PC-9 (cell line): ENCODE data around the gene TKT. TPM values are rescaled to one million over a fixed set of nuclear protein-coding genes. Genes with fewer than 3 reads are reported as not detected.

Experiments used
- BruUV-seq: library from RNA; stranded (reverse); fragments of 400-500 nt; replicated peaks from 2 replicates; lab custom pipeline; 2021; lab: Mats Ljungman, UMichigan
- CTCF ChIA-PET: fragments of 300-600 bp; sonication (Branson Sonifier 250); formaldehyde crosslinking; loops from one replicate; lab custom pipeline; 2022; ENCODE audit warnings: antibody characterized with exemption; lab: Charles Lee
- POLR2A ChIA-PET: fragments of 300-600 bp; sonication (Branson Sonifier 250); formaldehyde crosslinking; loops from one replicate; lab custom pipeline; 2022; ENCODE audit warnings: antibody characterized with exemption; ENCODE audit not compliant: unreplicated experiment; lab: Charles Lee
- DNase-seq, 2 experiments: peaks; one replicate each; pipeline versions ENCODE4 v3.0.0 to v3.0.0-alpha.2; 2015 to 2022; ENCODE audit warnings: mixed read lengths in 1 of 2
- H2AFZ ChIP-seq: fragments of 200-600 bp; sonication (generic); 2 replicates; pipeline ENCODE4 v1.8.1; 2017; ENCODE audit warnings: antibody characterized with exemption
- H3F3A ChIP-seq: fragments of 200-600 bp; sonication (generic); 2 replicates; pipeline ENCODE4 v1.8.1; 2017; ENCODE audit warnings: antibody characterized with exemption, mild to moderate bottlenecking, low read depth; ENCODE audit not compliant: insufficient read depth
- H3K27ac ChIP-seq: fragments of 200-600 bp; sonication (generic); 2 replicates; pipeline ENCODE4 v1.6.1; 2016; ENCODE audit warnings: mixed run types
- H3K27me3 ChIP-seq: fragments of 200-600 bp; sonication (generic); 2 replicates; pipeline ENCODE4 v1.6.1; 2016; ENCODE audit warnings: low read depth, mixed run types; ENCODE audit not compliant: insufficient read depth
- H3K36me3 ChIP-seq: fragments of 200-600 bp; sonication (generic); 2 replicates; pipeline ENCODE4 v1.6.1; 2016; ENCODE audit warnings: low read depth, mixed run types
- H3K4me1 ChIP-seq: fragments of 200-600 bp; sonication (generic); replicated peaks from 2 replicates; pipeline ENCODE4 v1.6.1; 2016; ENCODE audit warnings: mixed run types; ENCODE audit not compliant: insufficient read depth
- H3K4me2 ChIP-seq: fragments of 200-600 bp; sonication (generic); 2 replicates; pipeline ENCODE4 v1.6.1; 2017; ENCODE audit warnings: mixed run types
- H3K4me3 ChIP-seq: fragments of 200-600 bp; sonication (generic); 2 replicates; pipeline ENCODE4 v1.6.1; 2016; ENCODE audit warnings: mixed run types
- H3K79me2 ChIP-seq: fragments of 200-600 bp; sonication (generic); 2 replicates; pipeline ENCODE4 v1.6.1; 2017; ENCODE audit warnings: low read depth, mixed run types
- H3K9me2 ChIP-seq: fragments of 200-600 bp; sonication (generic); 2 replicates; pipeline ENCODE4 v1.8.1; 2017; ENCODE audit warnings: mild to moderate bottlenecking; ENCODE audit not compliant: insufficient read depth
- H3K9me3 ChIP-seq: fragments of 200-600 bp; sonication (generic); 2 replicates; pipeline ENCODE4 v1.8.1; 2016; ENCODE audit warnings: low read depth; ENCODE audit not compliant: insufficient read depth
- H4K20me1 ChIP-seq: fragments of 200-600 bp; sonication (generic); 2 replicates; pipeline ENCODE4 v1.8.1; 2017; ENCODE audit not compliant: insufficient read depth
- EZH2 ChIP-seq: fragments of 200-600 bp; sonication (generic); IDR thresholded peaks from 2 replicates; pipeline ENCODE4 v1.8.0; 2017; ENCODE audit warnings: antibody characterized with exemption, low read depth
- intact Hi-C: fragments of 100-400 bp; cut with micrococcal nuclease; formaldehyde crosslinking; loops from one replicate; pipeline ENCODE4 v1.10.0; 2022; ENCODE audit not compliant: unreplicated experiment
- total RNA-seq: library from RNA; stranded (reverse); gene quantifications from 2 replicates; pipeline ENCODE4 v1.2.3, GENCODE V29; 2021
- TF ChIP-seq, protein P1 (sequence below): fragments of 200-600 bp; sonication (generic); conservative IDR thresholded peaks from 2 replicates; pipeline ENCODE4 v1.6.1; 2017; ENCODE audit warnings: mixed run types, antibody characterized with exemption, mild to moderate bottlenecking, moderate library complexity

Gene TKT
- total RNA-seq, 1 experiment from 2014 or later = 2,016 TPM

DNA sequence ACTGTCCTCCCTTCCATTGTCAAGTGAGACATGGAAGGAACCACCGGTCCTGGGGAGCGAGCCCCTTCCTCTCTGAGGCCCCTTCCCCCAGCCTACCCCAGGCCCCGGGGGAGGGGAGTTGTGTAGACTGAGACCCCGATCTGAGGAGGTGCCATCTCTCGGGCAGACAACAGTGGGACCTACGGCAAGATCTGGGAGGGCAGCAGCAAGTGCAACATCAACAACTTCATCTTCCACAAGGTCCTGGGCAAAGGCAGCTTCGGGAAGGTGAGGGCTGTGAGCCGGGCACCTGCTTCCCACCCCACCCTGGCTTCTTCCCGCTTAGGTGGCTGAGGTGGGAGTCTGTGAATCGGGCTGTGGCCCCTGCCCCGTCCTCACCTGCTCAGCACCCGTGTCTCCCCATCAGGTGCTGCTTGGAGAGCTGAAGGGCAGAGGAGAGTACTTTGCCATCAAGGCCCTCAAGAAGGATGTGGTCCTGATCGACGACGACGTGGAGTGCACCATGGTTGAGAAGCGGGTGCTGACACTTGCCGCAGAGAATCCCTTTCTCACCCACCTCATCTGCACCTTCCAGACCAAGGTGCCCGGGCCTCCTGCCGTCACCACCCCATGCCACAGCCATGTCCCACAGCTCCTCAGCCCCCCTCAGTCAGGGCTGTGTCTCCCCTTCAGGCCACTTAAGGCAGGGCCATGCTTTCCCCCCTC is 69.9 kb downstream of the TKT start:
- H4K20me1 ChIP-seq = no peaks in the 10 kb centered on the region
- H3F3A ChIP-seq = no peaks in the 10 kb centered on the region
- H3K9me3 ChIP-seq = no peaks in the 10 kb centered on the region
- TF ChIP-seq, protein P1, sequence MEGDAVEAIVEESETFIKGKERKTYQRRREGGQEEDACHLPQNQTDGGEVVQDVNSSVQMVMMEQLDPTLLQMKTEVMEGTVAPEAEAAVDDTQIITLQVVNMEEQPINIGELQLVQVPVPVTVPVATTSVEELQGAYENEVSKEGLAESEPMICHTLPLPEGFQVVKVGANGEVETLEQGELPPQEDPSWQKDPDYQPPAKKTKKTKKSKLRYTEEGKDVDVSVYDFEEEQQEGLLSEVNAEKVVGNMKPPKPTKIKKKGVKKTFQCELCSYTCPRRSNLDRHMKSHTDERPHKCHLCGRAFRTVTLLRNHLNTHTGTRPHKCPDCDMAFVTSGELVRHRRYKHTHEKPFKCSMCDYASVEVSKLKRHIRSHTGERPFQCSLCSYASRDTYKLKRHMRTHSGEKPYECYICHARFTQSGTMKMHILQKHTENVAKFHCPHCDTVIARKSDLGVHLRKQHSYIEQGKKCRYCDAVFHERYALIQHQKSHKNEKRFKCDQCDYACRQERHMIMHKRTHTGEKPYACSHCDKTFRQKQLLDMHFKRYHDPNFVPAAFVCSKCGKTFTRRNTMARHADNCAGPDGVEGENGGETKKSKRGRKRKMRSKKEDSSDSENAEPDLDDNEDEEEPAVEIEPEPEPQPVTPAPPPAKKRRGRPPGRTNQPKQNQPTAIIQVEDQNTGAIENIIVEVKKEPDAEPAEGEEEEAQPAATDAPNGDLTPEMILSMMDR = no peak
- no peaks in the 10 kb centered on the region for H3K79me2 ChIP-seq
- intact Hi-C loops = no loop called here
- CTCF ChIA-PET = no interaction called here
- no peaks in the 10 kb centered on the region for H3K4me1 ChIP-seq
- H3K4me3 ChIP-seq = no peak overlapping the region
- POLR2A ChIA-PET = no interaction called here
- H3K27ac ChIP-seq = no peak overlapping the region
- no peak overlapping the region for H2AFZ ChIP-seq
- no peaks in the 10 kb centered on the region for H3K36me3 ChIP-seq
- no TSS peak for BruUV-seq
- no peak for DNase-seq
- H3K9me2 ChIP-seq = no peaks in the 10 kb centered on the region
- H3K4me2 ChIP-seq = no peak overlapping the region
- H3K27me3 ChIP-seq = no peaks in the 10 kb centered on the region

- no peak for DNase-seq
- no peaks in the 10 kb centered on the region for H3K9me3 ChIP-seq
- ChIA-PET CTCF (no interaction called here), POLR2A (no interaction called here)
- TF ChIP-seq, protein P1 = no peak
- TF ChIP-seq EZH2 = no peak
- H3K9me2 ChIP-seq = no peaks in the 10 kb centered on the region
- H3K4me2 ChIP-seq = no peak overlapping the region
- no peaks in the 10 kb centered on the region for H3K4me1 ChIP-seq
- no peak overlapping the region for H3K27ac ChIP-seq
- no TSS peak for BruUV-seq
- H4K20me1 ChIP-seq = no peaks in the 10 kb centered on the region
- H3K4me3 ChIP-seq = no peak overlapping the region
- H3F3A ChIP-seq = no peaks in the 10 kb centered on the region
- no peak overlapping the region for H2AFZ ChIP-seq
- intact Hi-C loops = no loop called here
- H3K27me3 ChIP-seq = no peaks in the 10 kb centered on the region
- H3K79me2 ChIP-seq = no peaks in the 10 kb centered on the region
- no peaks in the 10 kb centered on the region for H3K36me3 ChIP-seq
Observed at GRCh38 chr3:53184701-53185100, 71.1 kb downstream of the TKT start.

DNA sequence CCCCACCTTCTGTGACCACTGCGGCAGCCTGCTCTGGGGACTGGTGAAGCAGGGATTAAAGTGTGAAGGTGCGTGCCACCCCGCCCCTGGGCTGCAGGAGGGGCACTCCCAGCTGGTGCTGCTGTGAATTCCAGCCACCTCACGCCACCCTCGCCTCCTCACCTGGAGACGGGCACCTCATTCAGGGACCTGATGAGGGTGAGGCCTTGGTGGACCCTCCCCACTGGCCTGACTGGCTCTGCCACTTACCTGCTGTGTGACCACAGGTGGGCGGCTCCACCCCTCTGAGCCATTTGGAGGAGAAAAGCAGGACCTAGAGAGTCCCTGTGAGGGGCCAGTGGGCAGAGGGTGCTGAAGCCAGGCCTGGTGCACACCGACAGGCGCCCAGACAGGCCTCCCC is 72.3 kb downstream of the TKT start:
- TF ChIP-seq, protein P1 = no peak
- TF ChIP-seq EZH2 = no peak
- no peak overlapping the region for H3K4me3 ChIP-seq
- no peak overlapping the region for H2AFZ ChIP-seq
- no peaks in the 10 kb centered on the region for H3K27me3 ChIP-seq
- no peak overlapping the region for H3K27ac ChIP-seq
- BruUV-seq = no TSS peak
- no peak for DNase-seq
- no peaks in the 10 kb centered on the region for H3F3A ChIP-seq
- intact Hi-C loops = no loop called here
- H3K79me2 ChIP-seq = no peaks in the 10 kb centered on the region
- no peaks in the 10 kb centered on the region for H3K4me1 ChIP-seq
- ChIA-PET CTCF (no interaction called here), POLR2A (no interaction called here)
- no peaks in the 10 kb centered on the region for H3K9me3 ChIP-seq
- H4K20me1 ChIP-seq = no peaks in the 10 kb centered on the region
- H3K9me2 ChIP-seq = no peaks in the 10 kb centered on the region
- H3K36me3 ChIP-seq = no peaks in the 10 kb centered on the region
- H3K4me2 ChIP-seq = no peak overlapping the region
